SJCRH30 (cell line): Measurements from ENCODE around the gene CMTR1. TPM values are rescaled to one million over a fixed set of nuclear protein-coding genes. Genes with fewer than 3 reads are reported as not detected.
"Not testable (repeated sequence)": the region's sequence is repeated elsewhere in the genome, so short reads cannot be mapped to it uniquely, and the experiment has no call there.

Experiments
- DNase-seq, 2 experiments: peaks; one replicate each; pipeline ENCODE4 v3.0.0-alpha.2; 2015 to 2020
- H3K27ac ChIP-seq: fragments of 250-450 bp; sonication (Bioruptor Pico); 2 replicates; pipeline ENCODE4 v1.5.1; 2020; ENCODE audit warnings: mild to moderate bottlenecking, moderate library complexity
- H3K27me3 ChIP-seq: fragments of 250-450 bp; sonication (Bioruptor Pico); 2 replicates; pipeline ENCODE4 v1.5.1; 2020; ENCODE audit warnings: mild to moderate bottlenecking, moderate library complexity
- H3K36me3 ChIP-seq: fragments of 250-450 bp; sonication (Bioruptor Pico); 2 replicates; pipeline ENCODE4 v1.5.1; 2020; ENCODE audit warnings: mild to moderate bottlenecking, moderate library complexity
- H3K4me1 ChIP-seq: fragments of 250-450 bp; sonication (Bioruptor Pico); 2 replicates; pipeline ENCODE4 v1.5.1; 2020; ENCODE audit warnings: mild to moderate bottlenecking, moderate library complexity
- H3K4me3 ChIP-seq: fragments of 250-450 bp; sonication (Bioruptor Pico); 2 replicates; pipeline ENCODE4 v1.5.1; 2020; ENCODE audit warnings: mild to moderate bottlenecking, moderate library complexity
- H3K9me3 ChIP-seq: fragments of 250-450 bp; sonication (Bioruptor Pico); replicated peaks from 2 replicates; pipeline ENCODE4 v1.5.1; 2020; ENCODE audit warnings: mild to moderate bottlenecking, moderate library complexity
- total RNA-seq: library from RNA; depleted of rRNA; stranded (reverse); fragments of >200 nt; shearing (Covaris generic); gene quantifications from 2 replicates; pipeline ENCODE4 v1.2.3, GENCODE V29; 2014

Gene CMTR1
- total RNA-seq, 1 experiment from 2014 or later, result 45.2 TPM

- H3K27me3 ChIP-seq, H3K27ac ChIP-seq, H3K9me3 ChIP-seq, H3K4me1 ChIP-seq, DNase-seq, H3K4me3 ChIP-seq, H3K36me3 ChIP-seq: not testable (repeated sequence)
Observed at GRCh38 chr6:37500904-37501303, 67.9 kb downstream of the CMTR1 start.

- Histone ChIP-seq H3K27me3 (no peaks in the 10 kb centered on the region; the same call in 1 of the 2 replicates), H3K9me3 (no peaks in the 10 kb centered on the region), H3K4me3 (no peak overlapping the region), H3K27ac (no peak overlapping the region), H3K4me1 (no peaks in the 10 kb centered on the region), H3K36me3 (no peaks in the 10 kb centered on the region)
- no peak for DNase-seq
Observed at GRCh38 chr6:37501632-37502491, 68.8 kb downstream of the CMTR1 start.

- no peaks in the 10 kb centered on the region for H3K36me3 ChIP-seq
- H3K27me3 ChIP-seq, result no peaks in the 10 kb centered on the region; the same call in 1 of the 2 replicates
- no peaks in the 10 kb centered on the region for H3K9me3 ChIP-seq
- no peak overlapping the region for H3K4me3 ChIP-seq
- DNase-seq, result no peak
- H3K27ac ChIP-seq, result no peak overlapping the region
- no peaks in the 10 kb centered on the region for H3K4me1 ChIP-seq
Observed at GRCh38 chr6:37502703-37503291, 69.8 kb downstream of the CMTR1 start.

GRCh38 chr6:37503309-37503965 lies 70.4 kb downstream of the CMTR1 start:
- no peaks in the 10 kb centered on the region for H3K9me3 ChIP-seq
- no peak overlapping the region for H3K27ac ChIP-seq
- DNase-seq, result no peak
- no peaks in the 10 kb centered on the region; the same call in 1 of the 2 replicates for H3K27me3 ChIP-seq
- H3K4me1 ChIP-seq, result no peaks in the 10 kb centered on the region
- H3K36me3 ChIP-seq, result no peaks in the 10 kb centered on the region
- no peak overlapping the region for H3K4me3 ChIP-seq

DNA sequence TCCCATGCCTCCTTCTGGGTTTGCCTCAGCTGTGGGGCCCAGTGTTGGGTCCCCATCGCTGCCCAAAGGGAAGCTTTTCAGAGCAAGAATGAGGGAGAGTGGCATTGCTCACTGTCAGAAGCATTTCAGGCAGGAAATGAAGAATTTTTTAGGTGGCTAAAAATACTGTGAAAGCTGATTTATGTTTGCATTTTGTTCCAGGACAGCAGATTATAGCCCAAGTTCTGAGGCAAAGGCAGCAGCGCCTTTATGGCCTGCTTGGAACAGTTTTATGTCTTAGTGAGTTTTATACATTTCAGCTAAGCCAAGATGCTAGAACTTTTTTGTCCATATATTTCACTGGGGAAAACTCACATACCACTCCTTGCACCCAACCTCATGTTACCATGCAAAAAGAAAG lies 71.0 kb downstream of the CMTR1 start:
- Histone ChIP-seq H3K4me3 (no peak overlapping the region), H3K27ac (no peak overlapping the region), H3K36me3 (no peaks in the 10 kb centered on the region), H3K4me1 (no peaks in the 10 kb centered on the region), H3K27me3 (no peaks in the 10 kb centered on the region; the same call in 1 of the 2 replicates), H3K9me3 (no peaks in the 10 kb centered on the region)
- no peak for DNase-seq

GRCh38 chr6:37506479-37506878 lies 73.5 kb downstream of the CMTR1 start:
- no peaks in the 10 kb centered on the region for H3K36me3 ChIP-seq
- no peaks in the 10 kb centered on the region; the same call in 1 of the 2 replicates for H3K27me3 ChIP-seq
- no peak for DNase-seq
- H3K4me1 ChIP-seq, result no peaks in the 10 kb centered on the region
- H3K9me3 ChIP-seq, result no peaks in the 10 kb centered on the region
- no peak overlapping the region for H3K4me3 ChIP-seq
- no peak overlapping the region for H3K27ac ChIP-seq

GRCh38 chr6:37507077-37507476 lies 74.1 kb downstream of the CMTR1 start:
- Histone ChIP-seq H3K4me1 (no peaks in the 10 kb centered on the region), H3K36me3 (no peaks in the 10 kb centered on the region), H3K27me3 (peaks cover 1% of the 10 kb centered on the region; the same call in 1 of the 2 replicates), H3K27ac (no peak overlapping the region), H3K4me3 (no peak overlapping the region), H3K9me3 (no peaks in the 10 kb centered on the region)
- no peak for DNase-seq

- no peaks in the 10 kb centered on the region for H3K36me3 ChIP-seq
- no peaks in the 10 kb centered on the region for H3K9me3 ChIP-seq
- H3K27ac ChIP-seq, result no peak overlapping the region
- H3K27me3 ChIP-seq, result peaks cover 9% of the 10 kb centered on the region; the same call in 1 of the 2 replicates
- peaks cover 3% of the 10 kb centered on the region for H3K4me1 ChIP-seq
- DNase-seq, result no peak
- H3K4me3 ChIP-seq, result no peak overlapping the region
Observed at GRCh38 chr6:37507690-37508421, 74.8 kb downstream of the CMTR1 start.

DNA sequence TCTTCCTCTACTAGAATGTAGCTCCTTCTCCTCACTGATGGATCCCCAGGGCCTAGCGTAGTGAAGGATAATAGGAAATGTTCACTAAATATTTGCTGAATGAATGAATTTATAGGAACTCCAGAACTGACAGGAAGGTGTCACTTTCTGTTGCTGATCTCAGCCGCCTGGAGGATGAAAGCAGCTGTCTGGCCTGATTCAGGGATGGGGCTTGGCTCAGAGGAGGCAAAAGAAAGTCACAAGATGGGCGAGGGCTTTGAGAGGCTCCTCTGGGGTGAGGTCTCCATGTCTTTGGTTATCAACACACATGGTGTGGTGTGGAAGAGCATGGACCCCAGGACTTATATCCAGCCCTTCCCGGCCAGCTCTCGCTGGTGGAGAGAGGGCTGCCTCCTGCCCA lies 78.2 kb downstream of the CMTR1 start:
- Histone ChIP-seq H3K27me3 (peaks cover 23% of the 10 kb centered on the region), H3K27ac (no peak overlapping the region), H3K36me3 (no peaks in the 10 kb centered on the region), H3K4me3 (no peak overlapping the region), H3K9me3 (no peaks in the 10 kb centered on the region), H3K4me1 (peaks cover 17% of the 10 kb centered on the region)
- no peak for DNase-seq

GRCh38 chr6:37511910-37512399 lies 78.9 kb downstream of the CMTR1 start:
- Histone ChIP-seq H3K4me1 (peaks cover 22% of the 10 kb centered on the region), H3K4me3 (no peak overlapping the region), H3K9me3 (no peaks in the 10 kb centered on the region), H3K36me3 (no peaks in the 10 kb centered on the region), H3K27ac (no peak overlapping the region), H3K27me3 (peaks cover 23% of the 10 kb centered on the region)
- no peak for DNase-seq

- no peak for DNase-seq
- Histone ChIP-seq H3K4me1 (peaks cover 27% of the 10 kb centered on the region), H3K4me3 (no peak overlapping the region), H3K36me3 (no peaks in the 10 kb centered on the region), H3K27ac (no peak overlapping the region), H3K9me3 (no peaks in the 10 kb centered on the region), H3K27me3 (peaks cover 23% of the 10 kb centered on the region)
Observed at GRCh38 chr6:37512400-37513011, 79.5 kb downstream of the CMTR1 start.

DNA sequence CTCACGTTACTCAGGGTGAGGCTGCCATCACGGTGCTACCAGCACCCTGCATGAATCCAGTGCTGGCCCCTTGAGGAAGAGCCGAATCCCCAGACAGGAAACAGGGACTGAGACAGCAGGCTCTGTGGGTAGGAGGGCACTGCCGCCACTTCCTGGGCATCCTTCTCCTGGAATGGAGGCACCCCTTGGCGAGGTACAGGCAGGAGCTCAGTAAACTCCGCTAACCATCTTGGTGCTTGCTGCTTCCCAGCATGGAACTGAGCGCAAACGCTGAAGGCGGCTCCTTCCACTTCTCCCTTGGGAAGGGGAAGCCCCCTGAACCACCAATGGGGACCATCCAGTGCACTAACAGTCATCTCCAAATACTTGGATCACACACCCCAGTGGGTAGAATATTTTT lies 80.1 kb downstream of the CMTR1 start:
- Histone ChIP-seq H3K36me3 (no peaks in the 10 kb centered on the region), H3K4me1 (peaks cover 27% of the 10 kb centered on the region), H3K4me3 (no peak overlapping the region), H3K27me3 (peaks cover 23% of the 10 kb centered on the region), H3K9me3 (no peaks in the 10 kb centered on the region), H3K27ac (no peak overlapping the region)
- DNase-seq, result no peak

- DNase-seq, result no peak
- no peaks in the 10 kb centered on the region for H3K36me3 ChIP-seq
Observed at GRCh38 chr6:37513576-37513975, 80.6 kb downstream of the CMTR1 start.

GRCh38 chr6:37514321-37514771 lies 81.3 kb downstream of the CMTR1 start:
- Histone ChIP-seq H3K9me3 (no peaks in the 10 kb centered on the region), H3K4me1 (peaks cover 27% of the 10 kb centered on the region), H3K27ac (no peak overlapping the region), H3K27me3 (peaks cover 23% of the 10 kb centered on the region), H3K4me3 (no peak overlapping the region), H3K36me3 (no peaks in the 10 kb centered on the region)
- no peak for DNase-seq

More at GRCh38 chr6:37513576-37513975, 80.6 kb downstream of the CMTR1 start:
- Histone ChIP-seq H3K27me3 (peaks cover 23% of the 10 kb centered on the region), H3K9me3 (no peaks in the 10 kb centered on the region), H3K27ac (no peak overlapping the region), H3K4me1 (peaks cover 27% of the 10 kb centered on the region), H3K4me3 (no peak overlapping the region)
